ENCODE measurements around the gene CEP192. TPM values are rescaled to one million over a fixed set of nuclear protein-coding genes. Genes with fewer than 3 reads are reported as not detected.

The CEP192 gene
- total and polyA plus RNA-seq, 2 donors (not counting 1 experiment from before 2014, with no cell fraction given) = 39.3 to 47.3 TPM

GRCh38 chr18:13120983-13121441, 129.8 kb downstream of the CEP192 start:
- no peaks in the 10 kb centered on the region for H3K79me2 ChIP-seq (ENCODE audit: control insufficient read depth, insufficient read depth, low read length)
- no peak overlapping the region for H3K4me3 ChIP-seq (ENCODE audit: control extremely low read depth in 1 of 5, extremely low read depth in 1 of 5, insufficient read depth in 1 of 5, low read depth in 2 of 5, low read length in 4 of 5)
- ChIA-PET POLR2A (no interaction called here), CTCF (interaction anchor here (0.9 kb wide), 1 partner anchor 20 kb away, joined by 3 read pairs; no protein-coding TSS in a partner anchor)
- peaks cover 0 to 8% (median 0%) of the 10 kb centered on the region in 3 donors for H3K9me3 ChIP-seq (ENCODE audit: control extremely low read depth in 1 of 3, control insufficient read depth in 2 of 3, insufficient read depth in 1 of 3, low read length in 2 of 3)
- H3K27me3 ChIP-seq (replicated peaks in 1 of 4; ENCODE audit: control extremely low read depth in 1 of 4, control insufficient read depth in 3 of 4, insufficient read depth in 4 of 4, low read length in 3 of 4) = no peaks in the 10 kb centered on the region
- H2AFZ ChIP-seq (ENCODE audit: insufficient read depth, low read depth, low read length, poor library complexity, severe bottlenecking) = no peak overlapping the region
- ATAC-seq (ENCODE audit: low read depth) (no peak), DNase-seq (no peak)
- no peak overlapping the region for H3K27ac ChIP-seq (ENCODE audit: low read length in 2 of 2)
- H3K4me1 ChIP-seq (ENCODE audit: control insufficient read depth in 2 of 2, insufficient read depth in 2 of 2, low read length in 2 of 2) = peaks cover 0 to 4% of the 10 kb centered on the region in 2 donors
- H3K4me3 Mint-ChIP-seq = no peak overlapping the region
- H4K20me1 ChIP-seq (ENCODE audit: control insufficient read depth, insufficient read depth, low read length, poor library complexity, severe bottlenecking) = no peaks in the 10 kb centered on the region
- H3K9me3 Mint-ChIP-seq (ENCODE audit: insufficient read depth) = no peaks in the 10 kb centered on the region
- H3K4me1 Mint-ChIP-seq = peaks cover 7% of the 10 kb centered on the region
- H3K27me3 Mint-ChIP-seq = no peaks in the 10 kb centered on the region
- TF ChIP-seq EZH2 (IDR thresholded peaks at IDR 0.05; ENCODE audit: borderline replicate concordance, insufficient read depth, low read depth, low read length, poor library complexity, severe bottlenecking) = no peak
- TF ChIP-seq CTCF (IDR thresholded peaks at IDR 0.05) = no peak
- no peak overlapping the region for H3K9ac ChIP-seq (ENCODE audit: low read length)
- peaks cover 17 to 21% of the 10 kb centered on the region in 2 experiments for H3K36me3 ChIP-seq (replicated peaks in 1 of 2; ENCODE audit: control extremely low read depth in 1 of 2, control insufficient read depth in 1 of 2, extremely low read depth in 1 of 2, insufficient read depth in 2 of 2, low read length in 1 of 2)
- WGBS (ENCODE audit: insufficient coverage) = 100% methylated on average over 3 of the region's 4 CpGs
- no peak overlapping the region for H3K4me2 ChIP-seq (replicated peaks; ENCODE audit: low read depth, low read length, poor library complexity, severe bottlenecking)
- H3K27ac Mint-ChIP-seq = no peak overlapping the region
- intact Hi-C loops (cut with micrococcal nuclease) = no loop called here

GRCh38 chr18:13124411-13124810, 133.2 kb downstream of the CEP192 start:
- no peak for TF ChIP-seq CTCF (IDR thresholded peaks at IDR 0.05)
- TF ChIP-seq EZH2 (IDR thresholded peaks at IDR 0.05; ENCODE audit: borderline replicate concordance, insufficient read depth, low read depth, low read length, poor library complexity, severe bottlenecking) = no peak
- H3K9me3 ChIP-seq (ENCODE audit: control extremely low read depth in 1 of 3, control insufficient read depth in 2 of 3, insufficient read depth in 1 of 3, low read length in 2 of 3) = peaks cover 0 to 8% (median 0%) of the 10 kb centered on the region in 3 donors
- Mint-ChIP-seq H3K27ac (no peak overlapping the region), H3K27me3 (no peaks in the 10 kb centered on the region), H3K4me3 (no peak overlapping the region), H3K9me3 (ENCODE audit: insufficient read depth) (no peaks in the 10 kb centered on the region), H3K4me1 (peaks cover 7% of the 10 kb centered on the region)
- no peak overlapping the region for H3K9ac ChIP-seq (ENCODE audit: low read length)
- POLR2A ChIA-PET = no interaction called here
- H3K4me2 ChIP-seq (replicated peaks; ENCODE audit: low read depth, low read length, poor library complexity, severe bottlenecking) = no peak overlapping the region
- no peak overlapping the region for H3K27ac ChIP-seq (ENCODE audit: low read length in 2 of 2)
- no peak overlapping the region for H3K4me3 ChIP-seq (ENCODE audit: control extremely low read depth in 1 of 5, extremely low read depth in 1 of 5, insufficient read depth in 1 of 5, low read depth in 2 of 5, low read length in 4 of 5)
- H3K36me3 ChIP-seq (replicated peaks in 1 of 2; ENCODE audit: control extremely low read depth in 1 of 2, control insufficient read depth in 1 of 2, extremely low read depth in 1 of 2, insufficient read depth in 2 of 2, low read length in 1 of 2) = peaks cover 7 to 8% of the 10 kb centered on the region in 2 experiments
- H3K79me2 ChIP-seq (ENCODE audit: control insufficient read depth, insufficient read depth, low read length) = no peaks in the 10 kb centered on the region
- ATAC-seq (ENCODE audit: low read depth) = no peak
- H3K4me1 ChIP-seq (ENCODE audit: control insufficient read depth in 2 of 2, insufficient read depth in 2 of 2, low read length in 2 of 2) = peaks cover 0 to 4% of the 10 kb centered on the region in 2 donors
- H4K20me1 ChIP-seq (ENCODE audit: control insufficient read depth, insufficient read depth, low read length, poor library complexity, severe bottlenecking) = no peaks in the 10 kb centered on the region
- no peak for DNase-seq
- H2AFZ ChIP-seq (ENCODE audit: insufficient read depth, low read depth, low read length, poor library complexity, severe bottlenecking) = no peak overlapping the region
- 100% methylated on average over 5 of the region's 8 CpGs for WGBS (ENCODE audit: insufficient coverage)
- CTCF ChIA-PET = interaction anchor here (0.7 to 2.7 kb wide), 5 partner anchors 9 to 233 kb away, joined by 3 to 7 read pairs (median 4); no protein-coding TSS in a partner anchor
- intact Hi-C loops (cut with micrococcal nuclease) = no loop called here
- H3K27me3 ChIP-seq (replicated peaks in 1 of 4; ENCODE audit: control extremely low read depth in 1 of 4, control insufficient read depth in 3 of 4, insufficient read depth in 4 of 4, low read length in 3 of 4) = no peaks in the 10 kb centered on the region
